ENCODE results near the gene TNS1. TPM values are rescaled to one million over a fixed set of nuclear protein-coding genes. Genes with fewer than 3 reads are reported as not detected.

The TNS1 gene
- total RNA-seq, 2 donors from 2014 or later: 0.65 to 0.93 TPM

GRCh38 chr2:217886720-217887309, 116.0 kb downstream of the TNS1 start:
- H3K27me3 Mint-ChIP-seq (ENCODE audit: low read depth): peaks cover 10% of the 10 kb centered on the region
- H3K9me3 Mint-ChIP-seq: no peaks in the 10 kb centered on the region
- H3K4me3 Mint-ChIP-seq: no peak overlapping the region
- peaks cover 5% of the 10 kb centered on the region for H3K4me1 Mint-ChIP-seq (ENCODE audit: low read depth)
- no peaks in the 10 kb centered on the region for H3K36me3 Mint-ChIP-seq (ENCODE audit: insufficient read depth in 2 of 2)
- no peak overlapping the region for H3K27ac Mint-ChIP-seq
- peak; percentile 54 to 72 for ATAC-seq (replicated peaks in 1 of 2)
- peak; percentile 70 to 71 for DNase-seq

GRCh38 chr2:217886091-217886490, 116.7 kb downstream of the TNS1 start:
- ATAC-seq (replicated peaks in 1 of 2) (no peak), DNase-seq (no peak)
- Mint-ChIP-seq H3K27me3 (ENCODE audit: low read depth) (peaks cover 10% of the 10 kb centered on the region), H3K36me3 (ENCODE audit: insufficient read depth in 2 of 2) (no peaks in the 10 kb centered on the region), H3K9me3 (no peaks in the 10 kb centered on the region), H3K4me1 (ENCODE audit: low read depth) (peaks cover 5% of the 10 kb centered on the region), H3K27ac (no peak overlapping the region), H3K4me3 (no peak overlapping the region)

GRCh38 chr2:217884985-217885384, 117.8 kb downstream of the TNS1 start:
- Mint-ChIP-seq H3K4me1 (ENCODE audit: low read depth) (peaks cover 5% of the 10 kb centered on the region), H3K36me3 (ENCODE audit: insufficient read depth in 2 of 2) (no peaks in the 10 kb centered on the region), H3K4me3 (no peak overlapping the region), H3K27ac (no peak overlapping the region), H3K9me3 (no peaks in the 10 kb centered on the region), H3K27me3 (ENCODE audit: low read depth) (peaks cover 10% of the 10 kb centered on the region)
- no peak for DNase-seq
- no peak for ATAC-seq (replicated peaks in 1 of 2)

- no peak overlapping the region for H3K27ac Mint-ChIP-seq
- H3K9me3 Mint-ChIP-seq: no peaks in the 10 kb centered on the region
- no peaks in the 10 kb centered on the region for H3K4me1 Mint-ChIP-seq (ENCODE audit: low read depth)
- ATAC-seq (replicated peaks in 1 of 2): no peak
- DNase-seq: no peak
- H3K36me3 Mint-ChIP-seq (ENCODE audit: insufficient read depth in 2 of 2): no peaks in the 10 kb centered on the region
- H3K4me3 Mint-ChIP-seq: no peak overlapping the region
- H3K27me3 Mint-ChIP-seq (ENCODE audit: low read depth): peaks cover 10% of the 10 kb centered on the region
Observed at GRCh38 chr2:217880891-217881290, 121.9 kb downstream of the TNS1 start.

GRCh38 chr2:217880287-217880889, 122.4 kb downstream of the TNS1 start:
- no peak for DNase-seq
- Mint-ChIP-seq H3K27ac (no peak overlapping the region), H3K9me3 (no peaks in the 10 kb centered on the region), H3K4me1 (ENCODE audit: low read depth) (no peaks in the 10 kb centered on the region), H3K4me3 (no peak overlapping the region), H3K36me3 (ENCODE audit: insufficient read depth in 2 of 2) (no peaks in the 10 kb centered on the region), H3K27me3 (ENCODE audit: low read depth) (peaks cover 10% of the 10 kb centered on the region)
- ATAC-seq (replicated peaks in 1 of 2): no peak

GRCh38 chr2:217878915-217879590, 123.7 kb downstream of the TNS1 start:
- Mint-ChIP-seq H3K4me3 (no peak overlapping the region), H3K36me3 (ENCODE audit: insufficient read depth in 2 of 2) (no peaks in the 10 kb centered on the region), H3K27ac (no peak overlapping the region), H3K9me3 (no peaks in the 10 kb centered on the region), H3K4me1 (ENCODE audit: low read depth) (no peaks in the 10 kb centered on the region), H3K27me3 (ENCODE audit: low read depth) (peaks cover 6% of the 10 kb centered on the region)
- ATAC-seq (replicated peaks in 1 of 2) (no peak), DNase-seq (no peak)

GRCh38 chr2:217877866-217878265, 124.9 kb downstream of the TNS1 start:
- DNase-seq (no peak), ATAC-seq (replicated peaks in 1 of 2) (no peak)
- no peaks in the 10 kb centered on the region for H3K36me3 Mint-ChIP-seq (ENCODE audit: insufficient read depth in 2 of 2)
- no peaks in the 10 kb centered on the region for H3K9me3 Mint-ChIP-seq
- no peak overlapping the region for H3K27ac Mint-ChIP-seq
- no peak overlapping the region for H3K4me3 Mint-ChIP-seq
- H3K27me3 Mint-ChIP-seq (ENCODE audit: low read depth): no peaks in the 10 kb centered on the region
- H3K4me1 Mint-ChIP-seq (ENCODE audit: low read depth): no peaks in the 10 kb centered on the region

GRCh38 chr2:217876253-217876570, 126.6 kb downstream of the TNS1 start:
- Mint-ChIP-seq H3K36me3 (ENCODE audit: insufficient read depth in 2 of 2) (no peaks in the 10 kb centered on the region), H3K27ac (no peak overlapping the region), H3K4me3 (no peak overlapping the region), H3K27me3 (ENCODE audit: low read depth) (no peaks in the 10 kb centered on the region), H3K4me1 (ENCODE audit: low read depth) (no peaks in the 10 kb centered on the region), H3K9me3 (no peaks in the 10 kb centered on the region)
- ATAC-seq (replicated peaks in 1 of 2): no peak
- no peak for DNase-seq

- DNase-seq: no peak
Observed at GRCh38 chr2:217875556-217876252, 127.1 kb downstream of the TNS1 start.

GRCh38 chr2:217875138-217875537, 127.7 kb downstream of the TNS1 start:
- no peaks in the 10 kb centered on the region for H3K4me1 Mint-ChIP-seq (ENCODE audit: low read depth)
- H3K36me3 Mint-ChIP-seq (ENCODE audit: insufficient read depth in 2 of 2): no peaks in the 10 kb centered on the region
- ATAC-seq (replicated peaks in 1 of 2) (no peak), DNase-seq (no peak)
- H3K4me3 Mint-ChIP-seq: no peak overlapping the region
- H3K27ac Mint-ChIP-seq: no peak overlapping the region
- H3K9me3 Mint-ChIP-seq: no peaks in the 10 kb centered on the region
- no peaks in the 10 kb centered on the region for H3K27me3 Mint-ChIP-seq (ENCODE audit: low read depth)

More at GRCh38 chr2:217875556-217876252, 127.1 kb downstream of the TNS1 start:
- no peak overlapping the region for H3K4me3 Mint-ChIP-seq
- no peak overlapping the region for H3K27ac Mint-ChIP-seq
- no peaks in the 10 kb centered on the region for H3K4me1 Mint-ChIP-seq (ENCODE audit: low read depth)
- H3K9me3 Mint-ChIP-seq: no peaks in the 10 kb centered on the region
- no peaks in the 10 kb centered on the region for H3K36me3 Mint-ChIP-seq (ENCODE audit: insufficient read depth in 2 of 2)
- ATAC-seq (replicated peaks in 1 of 2): no peak
- no peaks in the 10 kb centered on the region for H3K27me3 Mint-ChIP-seq (ENCODE audit: low read depth)

GRCh38 chr2:217873371-217873770, 129.4 kb downstream of the TNS1 start:
- Mint-ChIP-seq H3K4me3 (no peak overlapping the region), H3K36me3 (ENCODE audit: insufficient read depth in 2 of 2) (no peaks in the 10 kb centered on the region), H3K27me3 (ENCODE audit: low read depth) (no peaks in the 10 kb centered on the region), H3K4me1 (ENCODE audit: low read depth) (no peaks in the 10 kb centered on the region), H3K9me3 (no peaks in the 10 kb centered on the region), H3K27ac (no peak overlapping the region)
- DNase-seq (no peak), ATAC-seq (replicated peaks in 1 of 2) (no peak)

GRCh38 chr2:217872319-217872718, 130.5 kb downstream of the TNS1 start:
- no peak for DNase-seq
- H3K4me1 Mint-ChIP-seq (ENCODE audit: low read depth): no peaks in the 10 kb centered on the region
- no peak overlapping the region for H3K4me3 Mint-ChIP-seq
- H3K9me3 Mint-ChIP-seq: no peaks in the 10 kb centered on the region
- ATAC-seq (replicated peaks in 1 of 2): no peak
- H3K36me3 Mint-ChIP-seq (ENCODE audit: insufficient read depth in 2 of 2): no peaks in the 10 kb centered on the region
- no peaks in the 10 kb centered on the region for H3K27me3 Mint-ChIP-seq (ENCODE audit: low read depth)
- no peak overlapping the region for H3K27ac Mint-ChIP-seq

GRCh38 chr2:217870528-217871011, 132.2 kb downstream of the TNS1 start:
- Mint-ChIP-seq H3K27ac (no peak overlapping the region), H3K27me3 (ENCODE audit: low read depth) (no peaks in the 10 kb centered on the region), H3K9me3 (no peaks in the 10 kb centered on the region), H3K36me3 (ENCODE audit: insufficient read depth in 2 of 2) (no peaks in the 10 kb centered on the region), H3K4me1 (ENCODE audit: low read depth) (no peaks in the 10 kb centered on the region), H3K4me3 (no peak overlapping the region)
- DNase-seq (no peak), ATAC-seq (replicated peaks in 1 of 2) (no peak)
